Mammary epithelial cell (primary cell): ENCODE data around the gene RPP38.

Source experiments
- CTCF ChIP-seq, 2 donors: IDR thresholded peaks in 1 of 2; conservative IDR thresholded peaks in 1 of 2; 2 replicates each; pipeline ENCODE4 v1.5.1; 2011 to 2012; ENCODE audit warnings: inconsistent platforms in 2 of 2, low read length in 2 of 2, mild to moderate bottlenecking in 2 of 2, control low read depth in 1 of 2, low read depth in 1 of 2; ENCODE audit not compliant: insufficient read depth in 1 of 2; ENCODE audit errors: extremely low read depth in 1 of 2
- EZH2 ChIP-seq: IDR thresholded peaks from 2 replicates; pipeline ENCODE4 v1.6.1; 2012; ENCODE audit warnings: low read length, inconsistent platforms, borderline replicate concordance

DNA sequence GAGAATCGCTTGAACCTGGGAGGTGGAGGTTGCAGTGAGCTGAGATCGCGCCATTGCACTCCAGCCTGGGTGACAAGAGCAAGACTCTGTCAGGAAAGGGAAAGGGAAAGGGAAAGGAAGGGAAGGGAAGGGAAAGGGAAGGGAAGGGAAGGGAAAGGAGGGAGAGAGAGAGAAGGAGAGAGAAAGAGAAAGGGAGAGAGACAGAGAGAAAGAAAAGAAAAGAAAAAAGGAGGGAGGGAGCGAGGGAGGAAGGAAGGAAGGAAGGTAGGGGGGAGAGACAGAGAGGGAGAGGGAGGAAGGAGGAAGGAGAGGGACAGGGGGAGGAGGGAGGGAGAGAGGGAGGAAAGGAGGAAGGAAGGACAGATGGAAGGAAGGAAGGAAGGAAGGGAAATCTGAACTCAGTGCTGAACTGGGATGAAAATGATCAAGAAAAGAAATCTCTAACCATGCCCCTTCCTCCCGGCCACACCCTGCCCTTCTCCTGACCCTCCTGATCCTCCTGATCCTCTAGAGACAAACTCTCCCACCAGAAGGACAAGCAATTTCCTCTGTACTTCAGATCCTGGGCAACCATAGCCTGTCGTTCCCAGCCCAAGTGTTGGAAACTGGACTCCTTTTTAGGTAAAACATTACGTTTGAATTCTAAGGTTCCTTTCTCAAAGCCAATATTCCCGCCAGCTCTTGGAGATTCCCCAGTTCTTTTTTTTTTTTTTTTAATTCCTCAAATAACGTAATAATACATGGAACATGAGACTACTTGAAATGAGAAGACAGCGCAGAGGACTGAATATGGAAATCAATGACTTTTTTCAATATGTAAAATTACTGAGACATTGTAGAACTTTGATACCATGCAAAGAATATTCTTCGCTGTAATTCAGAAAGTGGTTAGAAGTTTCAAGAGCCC, 39.2 kb downstream of the RPP38 start:
- TF ChIP-seq CTCF (conservative IDR thresholded peaks at IDR 0.05 in 1 of 2, IDR thresholded peaks at IDR 0.05 in 1 of 2; ENCODE audit: extremely low read depth in 1 of 2, insufficient read depth in 1 of 2, low read depth in 1 of 2, low read length in 2 of 2) = no peak
- TF ChIP-seq EZH2 = no peak
